Activated CD8-positive, alpha-beta T cell treated with anti-CD3 and anti-CD28 coated beads, Interleukin-2, amount 10 ng/mL, durations not matched to agents 7 days and 5 days (primary cell): Measurements from ENCODE around the gene PET100. TPM values are rescaled to one million over a fixed set of nuclear protein-coding genes. Genes with fewer than 3 reads are reported as not detected.

Experiments
- ATAC-seq: fragments of 150-1000 bp; cut with Tn5 transposase; one replicate; pipeline ENCODE4 v1.10.0; 2021; ENCODE audit warnings: moderate library complexity
- CTCF ChIA-PET: fragments of 350-600 bp; sonication (Branson Sonifier 250); formaldehyde crosslinking; loops from one replicate; lab custom pipeline; 2021; ENCODE audit warnings: antibody characterized with exemption; lab: Charles Lee
- POLR2A ChIA-PET: fragments of 350-600 bp; sonication (Branson Sonifier 250); formaldehyde crosslinking; loops from one replicate; lab custom pipeline; 2021; ENCODE audit warnings: antibody characterized with exemption; lab: Charles Lee
- DNase-seq: peaks from one replicate; pipeline ENCODE4 v3.0.0-alpha.2; 2020
- H3K27ac Mint-ChIP-seq: one replicate; pipeline ENCODE4 v1.8.0; 2021; ENCODE audit warnings: mild to moderate bottlenecking, mixed read lengths
- H3K27me3 Mint-ChIP-seq: one replicate; pipeline ENCODE4 v1.8.0; 2021; ENCODE audit warnings: low read depth, mixed read lengths
- H3K36me3 Mint-ChIP-seq: one replicate; pipeline ENCODE4 v1.8.0; 2021; ENCODE audit warnings: low read depth, mixed read lengths
- H3K4me1 Mint-ChIP-seq: one replicate; pipeline ENCODE4 v1.8.0; 2021; ENCODE audit warnings: low read depth, mixed read lengths
- H3K4me3 Mint-ChIP-seq: one replicate; pipeline ENCODE4 v1.8.0; 2021; ENCODE audit warnings: mild to moderate bottlenecking, mixed read lengths
- H3K9me3 Mint-ChIP-seq: one replicate; pipeline ENCODE4 v1.8.0; 2022; ENCODE audit warnings: mixed read lengths; ENCODE audit not compliant: insufficient read depth
- total RNA-seq, 2 experiments: library from RNA; stranded (reverse); gene quantifications; one replicate each; pipeline ENCODE4 v1.2.3, GENCODE V29; 2021

Gene PET100
- total RNA-seq, 2 experiments from 2014 or later: 125 to 136 TPM

DNA sequence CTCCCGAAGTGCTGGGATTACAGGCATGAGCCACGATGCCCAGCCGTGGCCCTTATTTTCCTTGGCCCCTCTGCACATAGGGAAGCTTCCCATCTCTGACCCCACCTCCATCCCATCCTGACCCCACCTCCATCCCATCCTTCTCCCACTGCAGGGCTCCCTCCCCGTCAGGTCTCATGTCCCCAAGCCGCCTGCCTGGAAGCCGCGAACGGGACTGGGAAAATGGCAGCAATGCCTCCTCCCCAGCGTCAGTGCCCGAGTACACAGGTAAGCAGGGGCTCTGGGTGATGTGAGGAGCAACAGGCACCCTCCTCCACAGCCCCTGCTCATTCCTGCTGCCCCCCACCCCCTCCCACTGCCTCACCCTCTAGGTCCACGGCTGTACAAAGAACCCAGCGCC, 12.4 kb upstream of the PET100 start:
- no peak for ATAC-seq
- H3K4me1 Mint-ChIP-seq: no peaks in the 10 kb centered on the region
- no peaks in the 10 kb centered on the region for H3K27me3 Mint-ChIP-seq
- no peaks in the 10 kb centered on the region for H3K9me3 Mint-ChIP-seq
- ChIA-PET POLR2A (no interaction called here), CTCF (interaction anchor here (1.2 kb wide), 1 partner anchor 49 kb away, joined by 3 read pairs; no protein-coding TSS in a partner anchor)
- no peak for DNase-seq
- H3K36me3 Mint-ChIP-seq: peaks cover 20% of the 10 kb centered on the region
- no peak overlapping the region for H3K27ac Mint-ChIP-seq
- H3K4me3 Mint-ChIP-seq: no peak overlapping the region

DNA sequence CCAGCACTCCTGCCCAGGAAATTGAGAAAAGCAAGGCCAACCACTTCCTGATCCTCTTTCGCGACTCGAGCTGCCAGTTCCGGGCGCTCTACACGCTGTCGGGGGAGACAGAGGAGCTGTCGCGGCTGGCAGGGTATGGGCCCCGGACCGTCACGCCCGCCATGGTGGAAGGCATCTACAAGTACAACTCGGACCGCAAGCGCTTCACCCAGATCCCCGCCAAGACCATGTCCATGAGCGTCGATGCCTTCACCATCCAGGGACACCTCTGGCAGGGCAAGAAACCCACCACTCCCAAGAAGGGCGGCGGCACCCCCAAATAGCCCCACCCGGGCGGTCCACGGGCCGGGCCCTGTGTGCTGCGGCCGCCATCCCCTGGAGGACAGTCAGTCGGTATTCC, 11.9 kb upstream of the PET100 start:
- CTCF ChIA-PET: interaction anchor here (1.2 kb wide), 1 partner anchor 49 kb away, joined by 3 read pairs; no protein-coding TSS in a partner anchor
- Mint-ChIP-seq H3K4me1 (no peaks in the 10 kb centered on the region), H3K27ac (no peak overlapping the region), H3K4me3 (no peak overlapping the region), H3K27me3 (no peaks in the 10 kb centered on the region), H3K36me3 (peaks cover 21% of the 10 kb centered on the region), H3K9me3 (no peaks in the 10 kb centered on the region)
- DNase-seq (no peak), ATAC-seq (no peak)
- POLR2A ChIA-PET: interaction anchor here (0.8 kb wide), 1 partner anchor 12 kb away, joined by 3 read pairs; no protein-coding TSS in a partner anchor

DNA sequence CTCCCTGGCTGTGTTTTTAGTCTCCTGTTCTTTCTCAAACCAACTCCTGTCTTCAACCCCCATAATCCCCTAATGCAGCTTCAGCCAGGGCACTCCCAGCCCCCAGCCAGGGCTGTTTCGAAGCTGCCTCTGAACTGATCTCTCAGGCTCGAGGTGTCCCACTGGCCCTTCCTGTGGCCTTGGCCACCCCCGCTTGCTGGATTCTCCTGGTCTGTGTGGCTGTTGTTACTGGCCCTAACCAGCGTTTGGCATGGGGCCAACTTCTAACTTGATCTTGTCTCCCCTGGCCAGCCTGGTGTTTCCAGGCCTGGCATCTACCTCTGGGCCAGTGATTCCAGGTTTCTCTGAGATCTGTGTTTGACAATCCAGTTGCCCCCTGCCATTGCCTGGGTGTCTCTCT, 11.2 kb upstream of the PET100 start:
- POLR2A ChIA-PET: interaction anchor here (0.8 kb wide), 1 partner anchor 12 kb away, joined by 3 read pairs; no protein-coding TSS in a partner anchor
- CTCF ChIA-PET: no interaction called here
- no peaks in the 10 kb centered on the region for H3K27me3 Mint-ChIP-seq
- ATAC-seq: no peak
- H3K27ac Mint-ChIP-seq: no peak overlapping the region
- no peak for DNase-seq
- H3K4me3 Mint-ChIP-seq: no peak overlapping the region
- peaks cover 26% of the 10 kb centered on the region for H3K36me3 Mint-ChIP-seq
- no peaks in the 10 kb centered on the region for H3K9me3 Mint-ChIP-seq
- H3K4me1 Mint-ChIP-seq: no peaks in the 10 kb centered on the region

DNA sequence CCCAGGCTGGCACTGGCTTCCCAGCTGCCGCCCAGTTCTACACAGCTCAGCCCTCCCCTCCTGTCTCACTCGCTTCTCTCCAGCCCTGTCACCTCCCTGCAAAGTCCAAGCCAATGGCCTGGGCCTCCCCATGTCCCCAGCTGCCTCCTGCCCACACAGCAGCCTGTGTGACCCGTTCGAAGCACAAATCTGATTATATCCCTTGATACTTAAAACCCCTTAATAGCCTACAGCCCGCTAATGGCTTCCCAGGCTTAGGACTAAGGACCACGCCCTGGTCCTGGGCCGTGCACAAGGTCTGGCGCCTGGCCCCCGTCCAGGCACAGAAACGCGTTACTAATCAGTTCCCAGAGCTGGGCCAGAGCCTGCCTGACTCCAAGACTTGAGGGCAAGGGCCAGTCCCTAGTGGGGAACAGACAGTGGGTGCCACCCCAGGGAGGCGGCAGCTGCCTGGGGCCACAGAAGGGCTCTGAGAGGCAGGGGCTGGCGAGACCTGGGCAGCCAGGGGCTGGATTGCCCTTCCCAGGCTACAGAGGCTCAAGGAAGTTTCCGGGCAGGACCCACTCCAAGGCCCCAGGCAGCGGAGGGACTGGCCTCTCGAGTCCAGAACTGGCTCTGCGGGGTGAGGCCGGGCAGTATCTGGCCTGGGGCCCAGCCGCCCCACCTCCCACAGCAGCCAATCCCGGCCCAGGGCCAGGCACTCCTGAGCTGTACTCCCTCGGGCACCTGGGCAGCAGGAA, 10.7 kb upstream of the PET100 start:
- H3K36me3 Mint-ChIP-seq: peaks cover 26% of the 10 kb centered on the region
- no peaks in the 10 kb centered on the region for H3K4me1 Mint-ChIP-seq
- ATAC-seq (no peak), DNase-seq (no peak)
- POLR2A ChIA-PET: no interaction called here
- CTCF ChIA-PET: no interaction called here
- no peaks in the 10 kb centered on the region for H3K9me3 Mint-ChIP-seq
- H3K27ac Mint-ChIP-seq: no peak overlapping the region
- no peak overlapping the region for H3K4me3 Mint-ChIP-seq
- H3K27me3 Mint-ChIP-seq: no peaks in the 10 kb centered on the region

DNA sequence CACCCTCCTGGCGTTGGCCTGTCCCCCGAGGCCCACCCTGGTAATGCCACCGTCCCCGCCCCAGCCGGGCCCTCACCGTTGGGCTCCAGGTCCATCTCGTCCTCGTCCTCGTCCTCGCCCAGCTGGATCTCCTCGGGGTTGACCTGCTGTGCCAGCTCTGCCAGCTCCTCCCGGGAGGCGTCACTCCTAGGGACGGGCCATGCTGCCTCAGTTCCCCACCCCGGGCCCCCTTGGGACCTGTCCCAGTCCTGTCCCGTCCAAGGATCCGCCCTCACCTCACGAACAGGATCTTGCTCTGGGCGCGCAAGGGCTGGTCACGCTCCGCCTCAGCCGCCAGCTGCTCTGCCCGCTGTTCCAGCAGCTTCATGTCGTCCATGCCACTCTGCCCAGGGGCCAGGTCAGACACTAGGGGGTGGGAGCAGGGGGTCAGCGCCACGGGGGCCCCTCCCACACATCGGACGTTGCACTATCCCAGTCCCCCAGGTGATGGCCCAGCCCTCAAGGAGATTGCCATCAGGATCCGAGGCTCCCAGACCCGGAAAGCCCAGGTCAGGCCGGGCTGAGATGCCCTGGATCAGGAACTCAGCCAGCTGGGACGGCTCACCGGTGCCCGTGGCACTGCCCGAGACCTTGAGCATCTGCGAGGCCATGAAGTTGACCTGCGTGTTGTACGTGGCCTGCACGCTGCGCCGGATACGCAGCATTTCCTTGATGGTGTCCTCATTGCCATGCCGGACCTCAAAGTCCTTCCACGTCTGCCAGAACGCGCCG, 9.7 kb upstream of the PET100 start:
- no peaks in the 10 kb centered on the region for H3K4me1 Mint-ChIP-seq
- H3K27ac Mint-ChIP-seq: no peak overlapping the region
- no peak for DNase-seq
- no peaks in the 10 kb centered on the region for H3K27me3 Mint-ChIP-seq
- CTCF ChIA-PET: no interaction called here
- POLR2A ChIA-PET: no interaction called here
- no peaks in the 10 kb centered on the region for H3K9me3 Mint-ChIP-seq
- peaks cover 28% of the 10 kb centered on the region for H3K36me3 Mint-ChIP-seq
- ATAC-seq: no peak
- H3K4me3 Mint-ChIP-seq: no peak overlapping the region

DNA sequence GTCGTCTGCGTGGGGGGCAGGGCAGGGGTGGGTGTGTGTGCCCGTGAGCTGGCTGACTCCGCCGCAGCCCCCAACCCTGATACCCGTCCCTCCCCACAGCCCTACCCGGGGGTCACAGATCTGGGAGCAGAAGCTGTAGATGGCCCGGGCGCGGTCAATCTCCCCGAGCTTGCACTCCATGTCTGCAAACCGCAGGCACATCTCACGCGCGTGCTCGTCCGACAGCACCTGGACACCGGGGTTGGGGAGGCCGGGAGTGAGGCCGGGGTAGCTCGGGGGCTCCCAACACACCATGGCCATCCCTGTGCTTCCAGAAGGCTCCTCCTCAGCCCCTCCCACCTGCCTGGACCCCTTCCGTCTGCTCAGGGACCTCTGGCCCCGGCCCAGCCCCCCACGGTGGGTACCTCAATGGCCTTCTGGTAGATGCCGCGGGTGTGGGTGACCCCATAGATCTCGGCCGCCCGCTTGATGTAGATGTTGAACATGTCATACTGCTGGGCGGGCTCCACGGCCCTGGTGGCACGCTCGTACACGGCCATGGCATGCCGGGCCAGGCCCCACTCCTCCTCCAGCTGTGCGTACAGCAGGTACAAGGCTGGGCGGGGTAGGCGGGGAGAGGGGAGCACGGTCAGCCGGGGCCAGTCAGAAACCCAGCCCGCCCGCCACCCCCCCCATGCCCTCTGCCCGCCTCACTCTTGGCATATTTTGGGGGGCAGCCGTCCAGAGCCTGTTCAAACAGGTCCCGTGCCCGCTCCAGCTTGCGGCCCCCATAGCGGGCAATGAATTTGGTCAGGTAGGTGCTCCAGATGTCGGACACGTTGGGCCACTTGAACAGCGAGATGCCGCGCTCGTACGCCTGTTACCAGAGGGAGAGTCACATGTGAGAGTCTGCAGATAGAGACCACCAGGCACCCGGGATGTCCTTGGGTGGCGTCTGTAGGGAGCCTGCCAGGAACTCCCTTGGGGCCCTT, 8.9 kb upstream of the PET100 start:
- ATAC-seq (no peak), DNase-seq (no peak)
- Mint-ChIP-seq H3K27ac (no peak overlapping the region), H3K9me3 (no peaks in the 10 kb centered on the region), H3K36me3 (peaks cover 31% of the 10 kb centered on the region), H3K4me1 (no peaks in the 10 kb centered on the region), H3K4me3 (no peak overlapping the region), H3K27me3 (no peaks in the 10 kb centered on the region)
- ChIA-PET CTCF (no interaction called here), POLR2A (interaction anchor here (1.0 kb wide), 1 partner anchor 9 kb away, joined by 6 read pairs; the partner anchor contains the start of genes PET100 and XAB2)

DNA sequence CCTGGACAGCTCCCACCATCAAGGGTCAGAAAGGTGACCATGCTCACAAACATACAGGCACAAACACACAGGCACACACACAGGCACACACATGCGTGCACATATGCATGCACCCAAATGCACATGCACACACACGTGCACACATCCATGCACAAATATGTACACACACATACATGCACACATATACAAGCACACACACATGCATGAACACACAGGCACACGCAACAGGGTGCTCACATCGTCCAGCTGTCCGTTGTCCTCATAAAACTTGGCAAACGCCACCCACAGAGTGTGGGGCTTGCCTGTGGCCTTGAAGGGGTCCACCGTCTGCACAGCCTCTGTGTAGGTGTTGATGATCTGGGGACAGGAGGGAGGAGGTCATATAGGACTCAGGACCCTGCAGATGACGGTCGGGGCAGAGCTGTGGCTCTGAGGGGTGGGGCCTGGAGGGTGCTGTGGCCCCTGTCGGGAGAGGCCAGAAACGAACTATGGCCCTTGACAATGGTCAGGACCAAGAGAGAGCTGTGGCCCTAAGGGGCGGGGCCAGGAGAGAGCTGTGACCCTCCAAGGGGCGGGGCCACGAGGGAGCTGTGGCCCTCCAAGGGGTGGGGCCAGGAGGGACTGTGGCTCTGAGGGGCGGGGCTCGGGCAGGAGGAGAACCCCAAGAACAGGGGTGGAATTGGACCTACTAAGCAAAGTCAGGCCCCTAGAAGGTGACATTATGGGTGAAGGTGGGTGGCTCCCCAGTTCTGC, 6.5 kb upstream of the PET100 start:
- Mint-ChIP-seq H3K27ac (no peak overlapping the region), H3K4me3 (no peak overlapping the region), H3K27me3 (no peaks in the 10 kb centered on the region), H3K36me3 (peaks cover 34% of the 10 kb centered on the region), H3K4me1 (peaks cover 6% of the 10 kb centered on the region), H3K9me3 (no peaks in the 10 kb centered on the region)
- no peak for DNase-seq
- ATAC-seq: no peak
- ChIA-PET POLR2A (interaction anchor here (1.4 kb wide), 1 partner anchor 14 kb away, joined by 5 read pairs; the partner anchor contains the start of gene STXBP2), CTCF (interaction anchor here (1.2 kb wide), 1 partner anchor 55 kb away, joined by 3 read pairs; no protein-coding TSS in a partner anchor)

DNA sequence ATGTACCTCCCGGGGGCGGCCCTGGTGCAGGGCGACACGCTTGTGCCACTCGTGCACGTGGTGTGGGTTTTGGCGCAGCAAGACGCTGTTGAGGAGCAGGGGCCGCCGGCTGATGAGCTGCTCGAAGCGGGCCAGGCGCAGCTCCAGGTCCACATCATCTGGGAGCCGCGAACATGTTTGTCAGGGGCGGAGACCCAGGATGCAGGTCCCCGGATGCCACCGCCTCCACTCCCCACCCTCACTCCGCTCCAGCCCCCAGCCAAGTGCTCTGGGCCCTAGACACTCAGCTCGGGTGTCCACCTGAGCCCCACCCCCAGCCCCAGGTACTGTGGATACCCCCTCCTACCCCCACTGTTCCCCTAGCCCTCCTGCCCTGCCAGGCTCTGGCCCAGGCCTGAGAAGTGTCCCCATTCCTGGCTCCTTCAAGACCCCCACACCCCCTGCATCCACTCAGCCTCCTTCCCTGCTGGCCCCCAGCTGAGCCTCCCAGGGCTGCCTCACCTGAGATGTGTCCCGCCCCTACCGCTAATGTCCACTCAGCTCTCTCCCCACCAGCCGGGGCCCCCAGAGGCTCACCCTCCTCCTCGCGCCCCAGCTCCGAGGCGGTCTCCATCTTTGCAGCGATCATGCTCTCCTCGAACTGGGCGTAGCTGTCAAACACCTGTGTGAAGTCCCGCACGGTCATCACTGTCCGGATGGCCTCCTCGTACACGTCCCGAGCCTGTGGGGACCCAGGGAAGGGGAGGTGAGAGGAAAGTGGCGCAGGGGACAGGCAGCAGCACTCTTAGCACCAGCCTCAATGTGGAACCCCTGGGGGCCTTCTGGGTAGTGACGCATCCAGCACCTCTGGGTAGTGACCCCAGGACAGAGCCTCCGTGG, 5.6 kb upstream of the PET100 start:
- POLR2A ChIA-PET: interaction anchor here (1.4 kb wide), 1 partner anchor 14 kb away, joined by 5 read pairs; the partner anchor contains the start of gene STXBP2
- no peak for DNase-seq
- Mint-ChIP-seq H3K4me1 (peaks cover 15% of the 10 kb centered on the region), H3K27ac (no peak overlapping the region), H3K4me3 (no peak overlapping the region), H3K27me3 (no peaks in the 10 kb centered on the region), H3K9me3 (no peaks in the 10 kb centered on the region), H3K36me3 (peaks cover 28% of the 10 kb centered on the region)
- no peak for ATAC-seq
- CTCF ChIA-PET: no interaction called here

DNA sequence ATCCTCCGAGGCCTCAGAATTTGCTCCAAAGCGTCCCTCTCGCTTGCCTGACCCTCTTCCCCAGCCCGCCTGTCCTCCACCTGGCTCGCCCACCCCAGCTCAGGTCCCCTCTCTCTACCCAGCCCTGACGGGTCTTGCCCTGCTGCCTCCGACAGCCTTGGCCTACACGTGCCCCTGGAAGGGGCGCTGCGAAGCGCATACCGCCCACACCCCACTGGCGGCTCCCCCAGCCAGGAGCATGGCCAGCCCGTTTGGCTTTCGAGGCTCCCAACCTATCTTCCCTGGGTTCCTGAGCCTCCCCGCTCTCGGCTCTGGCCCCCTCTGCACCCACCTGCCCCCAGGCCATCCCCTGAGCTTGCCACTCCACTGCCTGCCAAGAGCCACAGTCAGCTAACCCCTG, 4.8 kb upstream of the PET100 start:
- H3K9me3 Mint-ChIP-seq: no peaks in the 10 kb centered on the region
- CTCF ChIA-PET: no interaction called here
- H3K4me3 Mint-ChIP-seq: no peak overlapping the region
- H3K27ac Mint-ChIP-seq: no peak overlapping the region
- DNase-seq (no peak), ATAC-seq (no peak)
- H3K4me1 Mint-ChIP-seq: peaks cover 22% of the 10 kb centered on the region
- no peaks in the 10 kb centered on the region for H3K27me3 Mint-ChIP-seq
- H3K36me3 Mint-ChIP-seq: peaks cover 34% of the 10 kb centered on the region
- POLR2A ChIA-PET: no interaction called here

DNA sequence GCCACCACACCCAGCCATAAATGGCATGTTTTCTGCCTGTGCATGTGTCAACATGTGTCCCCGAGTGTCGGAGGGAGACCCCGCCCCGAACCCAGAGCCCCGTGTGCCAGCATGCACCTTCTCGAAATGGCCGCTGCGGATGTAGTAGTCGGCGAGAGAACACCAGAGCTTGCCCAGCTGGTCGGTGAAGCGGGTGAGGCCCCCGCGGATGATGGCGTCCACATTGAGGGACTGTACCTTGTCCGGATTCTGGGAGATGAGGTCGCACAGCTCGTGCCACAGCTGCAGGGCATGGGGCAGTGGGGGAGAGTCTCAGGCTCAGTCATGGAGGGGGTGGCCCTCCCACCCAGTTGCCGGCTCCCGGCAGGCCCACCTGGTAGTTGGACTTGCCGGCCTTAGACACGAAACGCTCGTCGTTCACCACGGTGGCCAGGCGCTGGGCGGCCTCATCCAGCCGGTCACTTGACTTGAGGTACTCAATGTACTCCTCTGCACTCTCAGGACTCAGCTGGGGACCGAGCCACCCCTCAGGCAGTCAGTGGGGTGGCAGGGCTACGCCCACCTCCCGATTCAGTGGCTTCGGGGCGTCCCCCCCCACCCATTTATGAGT, 3.7 kb upstream of the PET100 start:
- ChIA-PET POLR2A (no interaction called here), CTCF (interaction anchor here (1.4 kb wide), 1 partner anchor 57 kb away, joined by 3 read pairs; no protein-coding TSS in a partner anchor)

More for the DNA sequence above, 3.7 kb upstream of the PET100 start:
- DNase-seq (no peak), ATAC-seq (no peak)
- Mint-ChIP-seq H3K36me3 (peaks cover 35% of the 10 kb centered on the region), H3K4me3 (no peak overlapping the region), H3K27ac (no peak overlapping the region), H3K4me1 (peaks cover 30% of the 10 kb centered on the region), H3K27me3 (no peaks in the 10 kb centered on the region), H3K9me3 (no peaks in the 10 kb centered on the region)
